Measurements from ENCODE around the gene TMC8. TPM values are rescaled to one million over a fixed set of nuclear protein-coding genes. Genes with fewer than 3 reads are reported as not detected.
"Not testable (repeated sequence)": the region's sequence is repeated elsewhere in the genome, so short reads cannot be mapped to it uniquely, and the experiment has no call there.

Gene TMC8
- total RNA-seq, 1 donor from 2014 or later = 234 TPM

- Mint-ChIP-seq H3K27me3 (no peaks in the 10 kb centered on the region), H3K36me3 (ENCODE audit: low read depth) (peaks cover 56% of the 10 kb centered on the region), H3K9me3 (no peaks in the 10 kb centered on the region), H3K4me1 (peaks cover 60% of the 10 kb centered on the region), H3K4me3 (peak overlapping the region; percentile 99), H3K27ac (peak overlapping the region; percentile 97)
- intact Hi-C loops (cut with micrococcal nuclease) = loop anchor here (1.0 to 5.0 kb wide), 5 partner anchors 10 to 1706 kb away; partner anchors contain the start of genes CBX4, SYNGR2 and TNRC6C
- peak; percentile 85 for DNase-seq
Observed at GRCh38 chr17:78131172-78132083, 857 bp downstream of the TMC8 start.

GRCh38 chr17:78132084-78132676 is 1.6 kb downstream of the TMC8 start:
- no peaks in the 10 kb centered on the region for H3K27me3 Mint-ChIP-seq
- peaks cover 59% of the 10 kb centered on the region for H3K36me3 Mint-ChIP-seq (ENCODE audit: low read depth)
- H3K4me1 Mint-ChIP-seq = peaks cover 62% of the 10 kb centered on the region
- H3K4me3 Mint-ChIP-seq = peak overlapping the region; percentile 83
- DNase-seq = peak; percentile 91
- intact Hi-C loops (cut with micrococcal nuclease) = loop anchor here (1.0 to 5.0 kb wide), 4 partner anchors 11 to 1705 kb away; partner anchors contain the start of genes CBX4 and SYNGR2
- peak overlapping the region; percentile 67 for H3K27ac Mint-ChIP-seq
- H3K9me3 Mint-ChIP-seq = no peaks in the 10 kb centered on the region

DNA sequence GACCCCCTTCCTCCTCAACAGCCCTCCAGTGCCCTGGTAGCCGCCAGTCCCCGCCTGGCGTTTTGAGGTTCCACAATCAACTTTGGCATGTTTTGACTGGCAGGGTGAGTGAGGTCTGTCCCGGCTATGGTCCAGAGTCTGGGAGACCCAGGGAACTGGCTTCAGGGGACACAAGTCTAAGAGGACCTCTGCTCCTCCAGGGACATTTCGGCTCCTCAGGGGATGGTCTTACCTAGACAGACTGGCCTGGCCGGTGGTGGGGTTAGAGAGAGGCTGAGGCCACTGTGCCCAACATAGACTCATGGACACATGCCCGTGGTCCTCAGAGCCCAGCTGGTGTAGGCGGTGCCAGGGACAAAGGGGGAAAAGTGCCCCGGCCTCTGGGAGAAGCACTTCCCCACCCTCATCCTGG is 2.2 kb downstream of the TMC8 start:
- H3K27ac Mint-ChIP-seq = peak overlapping the region; percentile 67
- H3K36me3 Mint-ChIP-seq (ENCODE audit: low read depth) = peaks cover 62% of the 10 kb centered on the region
- H3K4me1 Mint-ChIP-seq = peaks cover 66% of the 10 kb centered on the region
- no peaks in the 10 kb centered on the region for H3K9me3 Mint-ChIP-seq
- no peaks in the 10 kb centered on the region for H3K27me3 Mint-ChIP-seq
- H3K4me3 Mint-ChIP-seq = peak overlapping the region; percentile 83
- DNase-seq = no peak
- intact Hi-C loops (cut with micrococcal nuclease) = loop anchor here (1.0 to 5.0 kb wide), 4 partner anchors 11 to 1705 kb away; partner anchors contain the start of genes CBX4 and SYNGR2

GRCh38 chr17:78133179-78133951 is 2.8 kb downstream of the TMC8 start:
- H3K27me3 Mint-ChIP-seq = no peaks in the 10 kb centered on the region
- H3K27ac Mint-ChIP-seq = peak overlapping the region; percentile 67
- H3K4me3 Mint-ChIP-seq = peak overlapping the region; percentile 83
- H3K4me1 Mint-ChIP-seq = peaks cover 72% of the 10 kb centered on the region
- peak; percentile 70 for DNase-seq
- H3K36me3 Mint-ChIP-seq (ENCODE audit: low read depth) = peaks cover 65% of the 10 kb centered on the region
- H3K9me3 Mint-ChIP-seq = no peaks in the 10 kb centered on the region
- intact Hi-C loops (cut with micrococcal nuclease) = loop anchor here (5.0 kb wide), 3 partner anchors 34 to 1704 kb away; partner anchors contain the start of genes CBX4 and SYNGR2

GRCh38 chr17:78133971-78134898 is 3.7 kb downstream of the TMC8 start:
- Mint-ChIP-seq H3K36me3 (ENCODE audit: low read depth) (peaks cover 70% of the 10 kb centered on the region), H3K27ac (peak overlapping the region; percentile 67), H3K27me3 (no peaks in the 10 kb centered on the region), H3K9me3 (no peaks in the 10 kb centered on the region), H3K4me1 (peaks cover 75% of the 10 kb centered on the region), H3K4me3 (peak overlapping the region; percentile 83)
- intact Hi-C loops (cut with micrococcal nuclease) = loop anchor here (1.0 to 5.0 kb wide), 5 partner anchors 22 to 1703 kb away; partner anchors contain the start of genes CBX4 and SYNGR2
- peak; percentile 94 for DNase-seq

- DNase-seq = no peak
- intact Hi-C loops (cut with micrococcal nuclease) = loop anchor here (1.0 to 5.0 kb wide), 5 partner anchors 23 to 1702 kb away; partner anchors contain the start of genes CBX4 and SYNGR2
- Mint-ChIP-seq H3K27me3 (no peaks in the 10 kb centered on the region), H3K36me3 (ENCODE audit: low read depth) (peaks cover 71% of the 10 kb centered on the region), H3K9me3 (no peaks in the 10 kb centered on the region), H3K27ac (no peak overlapping the region), H3K4me1 (peaks cover 72% of the 10 kb centered on the region), H3K4me3 (no peak overlapping the region)
Observed at GRCh38 chr17:78134899-78135385, 4.4 kb downstream of the TMC8 start.

- H3K27me3 Mint-ChIP-seq = no peaks in the 10 kb centered on the region
- DNase-seq = no peak
- H3K36me3 Mint-ChIP-seq (ENCODE audit: low read depth) = peaks cover 72% of the 10 kb centered on the region
- peak overlapping the region; percentile 52 for H3K27ac Mint-ChIP-seq
- no peaks in the 10 kb centered on the region for H3K9me3 Mint-ChIP-seq
- peaks cover 68% of the 10 kb centered on the region for H3K4me1 Mint-ChIP-seq
- peak overlapping the region; percentile 50 for H3K4me3 Mint-ChIP-seq
- intact Hi-C loops (cut with micrococcal nuclease) = loop anchor here (2.0 kb wide), 1 partner anchor 51 kb away; no protein-coding TSS in a partner anchor
Observed at GRCh38 chr17:78135858-78136500, 5.4 kb downstream of the TMC8 start.

GRCh38 chr17:78137392-78138203 is 7.0 kb downstream of the TMC8 start:
- peak; percentile 83 for DNase-seq
- peak overlapping the region; percentile 48 for H3K4me3 Mint-ChIP-seq
- no peaks in the 10 kb centered on the region for H3K9me3 Mint-ChIP-seq
- intact Hi-C loops (cut with micrococcal nuclease) = no loop called here
- H3K27ac Mint-ChIP-seq = peak overlapping the region; percentile 60
- H3K27me3 Mint-ChIP-seq = no peaks in the 10 kb centered on the region
- peaks cover 69% of the 10 kb centered on the region for H3K36me3 Mint-ChIP-seq (ENCODE audit: low read depth)
- peaks cover 70% of the 10 kb centered on the region for H3K4me1 Mint-ChIP-seq

DNA sequence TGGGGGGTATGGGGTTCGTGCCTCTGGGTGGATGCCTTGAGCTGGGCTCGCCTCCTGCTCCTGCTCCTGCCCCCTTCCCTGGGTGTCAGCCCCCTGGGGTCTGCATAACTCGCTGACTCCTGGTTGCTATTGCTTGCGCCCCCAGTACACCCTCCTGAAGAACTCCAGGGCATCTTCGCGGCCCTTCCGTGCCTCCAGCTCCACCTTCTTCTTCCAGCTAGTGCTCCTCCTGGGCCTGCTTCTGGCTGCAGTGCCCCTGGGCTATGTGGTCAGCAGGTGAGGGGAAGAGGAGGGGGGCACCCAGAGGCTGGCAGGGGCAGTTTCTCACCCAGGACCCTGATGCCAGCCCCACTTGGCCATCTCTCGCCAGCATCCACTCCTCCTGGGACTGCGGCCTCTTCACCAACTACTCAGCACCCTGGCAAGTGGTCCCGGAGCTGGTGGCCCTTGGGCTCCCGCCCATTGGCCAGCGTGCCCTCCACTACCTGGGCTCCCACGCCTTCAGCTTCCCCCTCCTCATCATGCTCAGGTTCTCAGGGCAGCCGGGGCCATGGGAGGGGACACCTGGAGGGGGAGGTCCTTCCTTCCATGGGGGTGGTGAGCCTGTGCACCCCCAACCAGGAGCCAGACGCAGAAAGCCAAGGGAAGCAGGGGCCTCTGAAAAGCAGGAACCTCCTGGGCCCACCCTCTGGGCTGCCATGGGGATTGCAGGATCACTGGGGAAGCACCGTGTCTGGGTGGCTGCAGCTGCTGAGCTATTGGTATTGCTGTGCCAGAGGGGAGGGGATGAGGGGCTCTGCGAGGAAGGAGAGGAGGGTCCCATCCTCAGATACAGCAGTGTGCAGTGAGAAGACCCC is 7.9 kb downstream of the TMC8 start:
- H3K27me3 Mint-ChIP-seq = no peaks in the 10 kb centered on the region
- H3K4me3 Mint-ChIP-seq = no peak overlapping the region
- H3K9me3 Mint-ChIP-seq = no peaks in the 10 kb centered on the region
- peaks cover 64% of the 10 kb centered on the region for H3K36me3 Mint-ChIP-seq (ENCODE audit: low read depth)
- intact Hi-C loops (cut with micrococcal nuclease) = no loop called here
- H3K4me1 Mint-ChIP-seq = peaks cover 64% of the 10 kb centered on the region
- peak overlapping the region; percentile 60 for H3K27ac Mint-ChIP-seq
- DNase-seq = peak; percentile 62

DNA sequence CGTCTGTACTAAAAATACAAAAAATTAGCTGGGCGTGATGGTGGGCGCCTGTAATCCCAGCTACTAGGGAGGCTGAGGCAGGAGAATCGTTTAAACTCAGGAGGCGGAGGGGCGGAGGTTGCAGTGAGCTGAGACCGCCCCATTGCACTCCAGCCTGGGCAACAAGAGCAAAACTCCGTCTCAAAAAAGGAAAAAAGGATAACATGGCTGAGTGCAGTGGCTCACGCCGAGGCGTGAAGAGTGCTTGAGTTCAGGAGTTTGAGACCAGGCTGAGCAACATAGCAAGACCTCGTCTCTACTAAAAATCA is 9.2 kb downstream of the TMC8 start:
- peaks cover 51% of the 10 kb centered on the region for H3K36me3 Mint-ChIP-seq (ENCODE audit: low read depth)
- not testable (repeated sequence) for DNase-seq, H3K9me3 Mint-ChIP-seq, H3K27me3 Mint-ChIP-seq
- H3K4me1 Mint-ChIP-seq = peaks cover 52% of the 10 kb centered on the region
- H3K27ac Mint-ChIP-seq = peak overlapping the region; percentile 76
- H3K4me3 Mint-ChIP-seq = peak overlapping the region; percentile 31
- intact Hi-C loops (cut with micrococcal nuclease) = loop anchor here (1.0 kb wide), 3 partner anchors 10 to 74 kb away; partner anchors contain the start of genes AFMID, BIRC5, TK1 and TMC8

Measured in activated CD4-positive, alpha-beta T cell treated with anti-CD3 and anti-CD28 coated beads, Interleukin-2, amount 10 ng/mL, durations not matched to agents 24 days and 14 days (primary cell).